ENCODE data around the gene BSPRY.
A peak's percentile ranks its signal among the peaks of the same experiment; 100 is the strongest.

The BSPRY gene

DNA sequence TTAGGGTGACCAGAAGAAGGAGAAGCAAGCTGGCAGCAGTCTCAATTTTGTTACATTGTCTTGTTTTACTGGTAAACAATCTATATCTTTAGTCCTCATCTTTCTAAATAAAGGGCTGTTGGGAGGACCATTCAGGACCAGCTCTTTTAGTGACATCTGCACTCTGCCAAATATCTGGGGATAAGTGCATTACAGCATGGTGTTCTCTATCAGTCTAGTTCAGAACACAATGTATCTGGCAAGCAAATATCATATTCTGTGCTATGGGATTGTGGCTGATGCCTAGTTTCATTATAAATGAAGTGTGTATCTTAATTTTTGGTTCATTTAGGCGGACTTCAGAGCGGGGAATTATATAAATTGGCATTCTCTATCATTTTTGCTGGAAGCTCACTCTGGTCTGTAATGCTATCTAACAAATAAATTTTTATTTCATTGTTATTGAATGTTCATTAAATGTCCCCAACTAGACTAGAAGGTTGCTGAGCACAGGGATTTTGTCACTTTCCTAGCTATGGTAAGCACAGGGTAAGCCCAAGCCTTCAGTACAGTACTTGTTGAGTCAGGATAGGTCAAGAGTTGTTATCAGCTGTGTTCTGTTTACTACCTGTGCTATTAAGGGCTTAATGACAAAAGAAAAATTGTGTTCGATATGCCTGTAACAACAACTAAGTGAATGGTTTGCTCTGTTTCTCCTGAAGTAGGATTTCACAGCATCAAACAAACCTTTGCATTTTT lies 21.1 kb upstream of the BSPRY start:
- no peak overlapping the region for H3K4me3 ChIP-seq (ENCODE audit: low read depth, low read length)
- TF ChIP-seq, protein P1, sequence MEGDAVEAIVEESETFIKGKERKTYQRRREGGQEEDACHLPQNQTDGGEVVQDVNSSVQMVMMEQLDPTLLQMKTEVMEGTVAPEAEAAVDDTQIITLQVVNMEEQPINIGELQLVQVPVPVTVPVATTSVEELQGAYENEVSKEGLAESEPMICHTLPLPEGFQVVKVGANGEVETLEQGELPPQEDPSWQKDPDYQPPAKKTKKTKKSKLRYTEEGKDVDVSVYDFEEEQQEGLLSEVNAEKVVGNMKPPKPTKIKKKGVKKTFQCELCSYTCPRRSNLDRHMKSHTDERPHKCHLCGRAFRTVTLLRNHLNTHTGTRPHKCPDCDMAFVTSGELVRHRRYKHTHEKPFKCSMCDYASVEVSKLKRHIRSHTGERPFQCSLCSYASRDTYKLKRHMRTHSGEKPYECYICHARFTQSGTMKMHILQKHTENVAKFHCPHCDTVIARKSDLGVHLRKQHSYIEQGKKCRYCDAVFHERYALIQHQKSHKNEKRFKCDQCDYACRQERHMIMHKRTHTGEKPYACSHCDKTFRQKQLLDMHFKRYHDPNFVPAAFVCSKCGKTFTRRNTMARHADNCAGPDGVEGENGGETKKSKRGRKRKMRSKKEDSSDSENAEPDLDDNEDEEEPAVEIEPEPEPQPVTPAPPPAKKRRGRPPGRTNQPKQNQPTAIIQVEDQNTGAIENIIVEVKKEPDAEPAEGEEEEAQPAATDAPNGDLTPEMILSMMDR (IDR thresholded peaks at IDR 0.05; ENCODE audit: insufficient read depth, low read length, missing control alignments) = no peak
- ChIA-PET CTCF (interaction anchor here (0.7 to 1.8 kb wide), 4 partner anchors 8 to 17 kb away, joined by 3 to 6 read pairs (median 4); no protein-coding TSS in a partner anchor), POLR2A (no interaction called here)
- DNase-seq (ENCODE audit: low read depth, low spot score) = no peak

- ChIA-PET POLR2A (no interaction called here), CTCF (no interaction called here)
- no peak for DNase-seq (ENCODE audit: low read depth, low spot score)
- TF ChIP-seq, protein P1 (IDR thresholded peaks at IDR 0.05; ENCODE audit: insufficient read depth, low read length, missing control alignments) = no peak
- no peak overlapping the region for H3K4me3 ChIP-seq (ENCODE audit: low read depth, low read length)
These were observed 17.6 kb upstream of the BSPRY start for GRCh38 chr9:113331780-113332179.

DNA sequence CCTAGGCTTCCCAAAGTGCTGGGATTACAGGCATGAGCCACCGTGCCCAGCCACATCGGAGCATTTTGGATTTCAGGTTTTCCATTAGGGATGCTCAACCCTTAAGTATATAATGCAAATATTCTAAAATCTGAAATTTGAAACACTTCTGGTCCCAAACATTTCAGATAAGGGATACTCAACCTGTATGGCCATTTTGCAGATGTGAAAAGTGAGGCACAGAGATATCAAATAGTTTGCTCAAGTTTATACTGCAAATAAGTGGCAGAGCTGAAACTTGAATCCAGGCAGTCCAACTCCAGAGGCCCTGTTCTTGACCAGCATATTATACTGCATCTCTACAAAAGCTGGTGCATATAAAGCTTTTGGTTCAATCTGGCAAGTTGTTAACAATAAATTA lies 11.6 kb upstream of the BSPRY start:
- ChIA-PET CTCF (no interaction called here), POLR2A (no interaction called here)
- TF ChIP-seq, protein P1 (IDR thresholded peaks at IDR 0.05; ENCODE audit: insufficient read depth, low read length, missing control alignments) = no peak
- no peak overlapping the region for H3K4me3 ChIP-seq (ENCODE audit: low read depth, low read length)
- DNase-seq (ENCODE audit: low read depth, low spot score) = no peak

- ChIA-PET CTCF (interaction anchor here (0.9 to 3.7 kb wide), 7 partner anchors 11 to 86 kb away, joined by 3 to 26 read pairs (median 5); partner anchors contain the start of genes ALAD, CDC26 and PRPF4), POLR2A (interaction anchor here (0.6 to 1.5 kb wide), 3 partner anchors 18 to 65 kb away, joined by 3 to 14 read pairs (median 5); partner anchors contain the start of genes CDC26 and PRPF4)
- H3K4me3 ChIP-seq (ENCODE audit: low read depth, low read length) = peak within 1 kb of the TSS; percentile 93
- TF ChIP-seq, protein P1 (IDR thresholded peaks at IDR 0.05; ENCODE audit: insufficient read depth, low read length, missing control alignments) = no peak
- DNase-seq (ENCODE audit: low read depth, low spot score) = peak; percentile 29
These were observed 9.2 kb upstream of the BSPRY start, which contains the start of gene WDR31 for GRCh38 chr9:113340011-113340699. WDR31 (minus strand) TSS chr9:113340275; CDS start chr9:113332022, 8,253 bp downstream.

DNA sequence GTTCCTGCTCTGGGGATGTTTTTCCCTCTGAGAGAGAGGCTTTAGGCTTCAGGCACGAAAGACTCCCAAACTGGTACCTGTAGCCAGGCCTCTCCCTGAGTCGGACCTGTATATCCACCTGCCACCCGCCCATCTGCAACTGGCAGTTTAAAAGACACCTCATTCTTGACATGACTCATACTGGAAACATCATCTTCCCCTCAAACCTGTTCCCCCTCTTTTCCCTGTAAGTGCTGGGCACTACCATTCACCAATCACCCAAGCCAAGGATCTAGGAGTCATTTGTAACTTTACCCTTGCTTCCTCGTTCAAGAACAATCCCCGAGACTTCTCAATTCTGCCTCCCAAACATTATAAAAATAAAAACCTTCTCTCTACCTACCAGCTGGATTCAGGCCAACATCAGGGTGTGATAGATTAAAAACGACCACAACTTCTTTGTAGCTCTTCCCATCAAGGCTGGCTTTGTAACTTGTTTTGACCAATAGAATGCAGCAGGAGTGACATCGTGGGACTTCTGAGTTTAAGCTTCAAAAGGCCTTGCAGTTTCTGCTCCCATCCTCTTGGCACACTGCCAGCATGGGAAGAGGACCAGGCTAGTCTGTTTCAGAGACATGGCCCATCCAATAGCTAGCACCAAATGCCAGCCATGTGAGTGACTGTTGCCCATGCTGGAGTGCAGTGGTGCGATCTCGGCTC lies 7.5 kb upstream of the BSPRY start:
- no peak overlapping the region for H3K4me3 ChIP-seq (ENCODE audit: low read depth, low read length)
- DNase-seq (ENCODE audit: low read depth, low spot score) = no peak
- ChIA-PET POLR2A (no interaction called here), CTCF (interaction anchor here (0.8 to 3.7 kb wide), 4 partner anchors 60 to 104 kb away, joined by 3 to 26 read pairs (median 4); partner anchors contain the start of gene ALAD)
- TF ChIP-seq, protein P1 (IDR thresholded peaks at IDR 0.05; ENCODE audit: insufficient read depth, low read length, missing control alignments) = no peak
